Stimulated activated naive B cell treated with anti-CD40 and anti-IgM and Interleukin-4, amounts not matched to agents 10 μg/mL and 1 μg/mL and 100 μg/mL, for 72 hours (primary cell): ENCODE data around the gene OR2Z1.
"Not testable (repeated sequence)": the region's sequence is repeated elsewhere in the genome, so short reads cannot be mapped to it uniquely, and the experiment has no call there.

ENCODE experiments used
- ATAC-seq, 2 donors: fragments of 150-1000 bp; cut with Tn5 transposase; replicated peaks; 2 replicates each; pipeline ENCODE4 v1.10.0; 2021; ENCODE audit warnings: moderate library complexity in 1 of 2
- DNase-seq: peaks from one replicate; pipeline ENCODE4 v3.0.0; 2021
- H3K27ac Mint-ChIP-seq: one replicate; pipeline ENCODE4 v1.8.0; 2022; ENCODE audit warnings: mild to moderate bottlenecking, mixed read lengths
- H3K27me3 Mint-ChIP-seq, 2 donors: one replicate each; pipeline ENCODE4 v1.8.0; 2022; ENCODE audit warnings: mixed read lengths in 2 of 2
- H3K36me3 Mint-ChIP-seq, 2 donors: one replicate each; pipeline ENCODE4 v1.8.0; 2022; ENCODE audit warnings: mixed read lengths in 2 of 2, mild to moderate bottlenecking in 1 of 2
- H3K4me1 Mint-ChIP-seq, 2 donors: one replicate each; pipeline ENCODE4 v1.8.0; 2022; ENCODE audit warnings: mixed read lengths in 2 of 2, mild to moderate bottlenecking in 1 of 2
- H3K4me3 Mint-ChIP-seq, 2 donors: one replicate each; pipeline ENCODE4 v1.8.0; 2022; ENCODE audit warnings: mild to moderate bottlenecking in 2 of 2, mixed read lengths in 2 of 2, moderate library complexity in 1 of 2
- H3K9me3 Mint-ChIP-seq, 2 donors: one replicate each; pipeline ENCODE4 v1.8.0; 2022; ENCODE audit warnings: mixed read lengths in 2 of 2, mild to moderate bottlenecking in 1 of 2

The OR2Z1 gene

DNA sequence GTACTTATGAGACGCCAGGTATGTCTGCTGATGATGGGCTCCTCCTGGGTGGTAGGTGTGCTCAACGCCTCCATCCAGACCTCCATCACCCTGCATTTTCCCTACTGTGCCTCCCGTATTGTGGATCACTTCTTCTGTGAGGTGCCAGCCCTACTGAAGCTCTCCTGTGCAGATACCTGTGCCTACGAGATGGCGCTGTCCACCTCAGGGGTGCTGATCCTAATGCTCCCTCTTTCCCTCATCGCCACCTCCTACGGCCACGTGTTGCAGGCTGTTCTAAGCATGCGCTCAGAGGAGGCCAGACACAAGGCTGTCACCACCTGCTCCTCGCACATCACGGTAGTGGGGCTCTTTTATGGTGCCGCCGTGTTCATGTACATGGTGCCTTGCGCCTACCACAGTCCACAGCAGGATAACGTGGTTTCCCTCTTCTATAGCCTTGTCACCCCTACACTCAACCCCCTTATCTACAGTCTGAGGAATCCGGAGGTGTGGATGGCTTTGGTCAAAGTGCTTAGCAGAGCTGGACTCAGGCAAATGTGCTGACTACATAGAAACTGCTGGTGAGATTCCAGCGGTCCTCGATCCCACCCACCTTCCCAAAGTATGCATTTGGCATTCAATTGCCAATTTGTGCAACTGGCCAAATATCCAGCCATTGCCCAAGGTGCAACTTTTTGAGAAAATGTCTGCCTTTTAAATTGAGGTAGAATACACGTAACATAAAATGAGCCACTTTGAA is 10.2 kb downstream of the OR2Z1 start:
- no peaks in the 10 kb centered on the region for H3K4me1 Mint-ChIP-seq
- DNase-seq (no peak), ATAC-seq (no peak)
- no peak overlapping the region for H3K27ac Mint-ChIP-seq
- peaks cover 6 to 13% of the 10 kb centered on the region in 2 donors for H3K27me3 Mint-ChIP-seq
- no peaks in the 10 kb centered on the region for H3K36me3 Mint-ChIP-seq
- peaks cover 4 to 5% of the 10 kb centered on the region in 2 donors for H3K9me3 Mint-ChIP-seq
- H3K4me3 Mint-ChIP-seq: no peak overlapping the region

DNA sequence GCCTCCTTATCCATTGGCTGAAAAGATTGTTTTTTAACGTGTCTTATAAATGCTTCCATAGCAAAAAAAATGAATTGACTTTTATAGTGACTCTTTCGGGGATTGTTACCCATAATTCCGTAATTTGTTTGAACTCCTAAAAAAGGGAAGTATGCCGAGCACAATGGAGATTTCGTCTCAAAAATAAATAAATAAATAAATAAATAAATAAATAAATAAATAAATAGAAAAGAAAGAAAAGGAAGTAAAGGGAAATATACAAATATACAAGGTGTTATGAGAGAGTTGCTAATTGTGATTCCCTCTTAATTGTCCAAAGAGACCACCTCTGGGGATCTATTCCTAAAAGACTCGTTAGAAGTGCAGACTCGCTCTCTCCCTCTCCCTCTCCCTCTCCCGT is 16.9 kb downstream of the OR2Z1 start:
- Mint-ChIP-seq H3K27ac (no peak overlapping the region), H3K4me3 (no peak overlapping the region), H3K27me3 (peaks cover 2 to 9% of the 10 kb centered on the region in 2 donors), H3K36me3 (no peaks in the 10 kb centered on the region), H3K9me3 (peaks cover 0 to 5% of the 10 kb centered on the region in 2 donors), H3K4me1 (no peaks in the 10 kb centered on the region)
- DNase-seq: no peak
- ATAC-seq: no peak

DNA sequence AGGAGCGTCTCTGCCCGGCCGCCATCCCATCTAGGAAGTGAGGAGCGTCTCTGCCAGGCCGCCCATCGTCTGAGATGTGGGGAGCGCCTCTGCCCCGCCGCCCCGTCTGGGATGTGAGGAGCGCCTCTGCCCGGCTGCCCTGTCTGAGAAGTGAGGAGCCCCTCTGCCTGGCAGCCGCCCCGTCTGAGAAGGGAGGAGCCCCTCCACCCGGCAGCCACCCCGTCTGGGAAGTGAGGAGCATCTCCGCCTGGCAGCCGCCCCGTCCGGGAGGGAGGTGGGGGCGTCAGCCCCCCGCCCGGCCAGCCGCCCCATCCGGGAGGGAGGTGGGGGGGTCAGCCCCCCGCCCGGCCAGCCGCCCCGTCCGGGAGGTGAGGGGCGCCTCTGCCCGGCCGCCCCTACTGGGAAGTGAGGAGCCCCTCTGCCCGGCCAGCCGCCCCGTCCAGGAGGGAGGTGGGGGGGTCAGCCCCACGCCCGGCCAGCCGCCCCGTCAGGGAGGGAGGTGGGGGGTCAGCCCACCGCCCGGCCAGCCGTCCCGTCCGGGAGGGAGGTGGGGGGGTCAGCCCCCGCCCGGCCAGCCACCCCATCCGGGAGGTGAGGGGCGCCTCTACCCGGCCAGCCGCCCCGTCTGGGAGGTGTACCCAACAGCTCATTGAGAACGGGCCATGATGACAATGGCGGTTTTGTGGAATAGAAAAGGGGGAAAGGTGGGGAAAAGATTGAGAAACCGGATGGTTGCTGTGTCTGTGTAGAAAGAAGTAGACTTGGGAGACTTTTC is 18.0 kb downstream of the OR2Z1 start:
- H3K9me3 Mint-ChIP-seq, H3K4me1 Mint-ChIP-seq, H3K27ac Mint-ChIP-seq, H3K36me3 Mint-ChIP-seq, H3K4me3 Mint-ChIP-seq, ATAC-seq, H3K27me3 Mint-ChIP-seq, DNase-seq: not testable (repeated sequence)

DNA sequence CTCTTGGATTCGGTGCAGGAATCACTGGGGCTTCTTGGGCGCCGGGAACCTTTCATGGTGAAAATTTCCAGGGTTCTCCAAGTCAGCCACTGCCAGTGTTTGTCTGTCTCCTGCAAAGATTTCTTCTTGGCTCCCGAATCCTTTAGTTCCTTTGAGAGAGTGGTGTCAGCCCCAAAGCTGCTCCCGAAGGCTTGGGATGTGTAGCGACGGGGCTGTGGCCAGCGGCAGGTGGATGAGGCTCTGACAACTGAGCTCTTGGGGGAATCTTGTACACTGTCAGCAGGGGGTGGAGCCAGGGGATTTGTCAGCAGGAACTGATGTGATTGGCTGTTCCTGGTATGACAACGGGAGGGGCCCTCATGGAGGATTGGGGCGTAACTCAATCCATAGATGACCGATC is 45.8 kb downstream of the OR2Z1 start:
- H3K36me3 Mint-ChIP-seq, H3K4me3 Mint-ChIP-seq, H3K27ac Mint-ChIP-seq, H3K27me3 Mint-ChIP-seq, ATAC-seq, H3K9me3 Mint-ChIP-seq, DNase-seq, H3K4me1 Mint-ChIP-seq: not testable (repeated sequence)

DNA sequence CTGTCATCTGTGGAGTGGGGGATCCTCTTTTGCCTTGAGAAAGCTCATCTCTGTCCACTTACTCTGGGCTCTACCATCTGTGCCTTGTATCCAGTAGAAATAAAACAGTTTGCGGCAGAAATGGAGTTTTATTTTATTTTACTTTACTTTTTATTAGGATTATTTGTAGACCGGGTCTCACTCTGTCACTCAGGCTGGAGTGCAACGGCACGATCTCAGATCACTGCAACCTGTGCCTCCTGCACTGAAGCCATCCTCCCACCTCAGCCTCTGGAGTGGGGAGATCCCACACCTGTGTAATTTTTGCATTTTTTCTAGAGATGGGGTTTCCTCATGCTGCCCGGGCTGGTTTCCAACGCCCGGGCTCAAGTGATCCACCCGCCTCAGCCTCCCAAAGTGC is 47.8 kb downstream of the OR2Z1 start:
- H3K4me1 Mint-ChIP-seq, H3K4me3 Mint-ChIP-seq, H3K27ac Mint-ChIP-seq, H3K36me3 Mint-ChIP-seq, ATAC-seq, H3K27me3 Mint-ChIP-seq, DNase-seq, H3K9me3 Mint-ChIP-seq: not testable (repeated sequence)

DNA sequence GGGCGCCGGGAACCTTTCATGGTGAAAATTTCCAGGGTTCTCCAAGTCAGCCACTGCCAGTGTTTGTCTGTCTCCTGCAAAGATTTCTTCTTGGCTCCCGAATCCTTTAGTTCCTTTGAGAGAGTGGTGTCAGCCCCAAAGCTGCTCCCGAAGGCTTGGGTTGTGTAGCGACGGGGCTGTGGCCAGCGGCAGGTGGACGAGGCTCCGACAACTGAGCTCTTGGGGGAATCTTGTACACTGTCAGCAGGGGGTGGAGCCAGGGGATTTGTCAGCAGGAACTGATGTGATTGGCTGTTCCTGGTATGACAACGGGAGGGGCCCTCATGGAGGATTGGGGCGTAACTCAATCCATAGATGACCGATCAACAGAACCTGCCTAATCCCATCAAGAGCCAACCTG is 52.2 kb downstream of the OR2Z1 start:
- H3K36me3 Mint-ChIP-seq, H3K9me3 Mint-ChIP-seq, H3K4me1 Mint-ChIP-seq, DNase-seq, H3K27ac Mint-ChIP-seq, ATAC-seq, H3K4me3 Mint-ChIP-seq, H3K27me3 Mint-ChIP-seq: not testable (repeated sequence)
